OCI-LY7 (cell line): Measurements from ENCODE around the gene DNAH6. TPM values are rescaled to one million over a fixed set of nuclear protein-coding genes. Genes with fewer than 3 reads are reported as not detected.

Experiments used
- BruUV-seq: library from RNA; stranded (reverse); fragments of 400-500 nt; replicated peaks from 2 replicates; lab custom pipeline; 2021; lab: Mats Ljungman, UMichigan
- CTCF ChIA-PET: fragments of 300-600 bp; sonication (Branson Sonifier 250); formaldehyde crosslinking; loops from one replicate; lab custom pipeline; 2022; ENCODE audit warnings: antibody characterized with exemption; ENCODE audit not compliant: unreplicated experiment; lab: Charles Lee
- POLR2A ChIA-PET: fragments of 300-600 bp; sonication (Branson Sonifier 250); formaldehyde crosslinking; loops from one replicate; lab custom pipeline; 2022; ENCODE audit warnings: antibody characterized with exemption; lab: Charles Lee
- DNase-seq: peaks from one replicate; pipeline ENCODE4 v3.0.0-alpha.2; 2015; ENCODE audit warnings: low spot score
- H2AFZ ChIP-seq: fragments of 200-600 bp; sonication (generic), shearing (Covaris generic); 2 replicates; pipeline ENCODE4 v1.6.1; 2014; ENCODE audit warnings: mild to moderate bottlenecking, antibody characterized with exemption, low read length, moderate library complexity
- H3K27ac ChIP-seq: fragments of 200-600 bp; sonication (generic); 2 replicates; pipeline ENCODE4 v1.5.1; 2014; ENCODE audit warnings: mixed run types, low read depth, mild to moderate bottlenecking, moderate library complexity, low read length, inconsistent platforms; ENCODE audit not compliant: poor library complexity, severe bottlenecking
- H3K36me3 ChIP-seq: fragments of 200-600 bp; sonication (generic); 2 replicates; pipeline ENCODE4 v1.6.1; 2014; ENCODE audit warnings: mild to moderate bottlenecking, antibody characterized with exemption, low read length, moderate library complexity, mixed read lengths; ENCODE audit not compliant: insufficient read depth
- H3K4me1 ChIP-seq: fragments of 200-600 bp; sonication (generic); 2 replicates; pipeline ENCODE4 v1.5.1; 2014; ENCODE audit warnings: mild to moderate bottlenecking, low read length; ENCODE audit not compliant: insufficient read depth, poor library complexity, severe bottlenecking
- H3K4me2 ChIP-seq: fragments of 200-600 bp; sonication (generic); 2 replicates; pipeline ENCODE4 v1.6.1; 2014; ENCODE audit warnings: mild to moderate bottlenecking, low read length
- H3K4me3 ChIP-seq: fragments of 200-600 bp; sonication (generic); 2 replicates; pipeline ENCODE4 v1.5.1; 2014; ENCODE audit warnings: mild to moderate bottlenecking, low read depth, low read length; ENCODE audit not compliant: poor library complexity, severe bottlenecking
- H3K79me2 ChIP-seq: fragments of 200-600 bp; sonication (generic); 2 replicates; pipeline ENCODE4 v1.6.1; 2016; ENCODE audit warnings: low read depth, mild to moderate bottlenecking, low read length, moderate library complexity, mixed read lengths; ENCODE audit not compliant: insufficient read depth
- H3K9me2 ChIP-seq: fragments of 200-600 bp; sonication (generic); 2 replicates; pipeline ENCODE4 v1.6.1; 2016; ENCODE audit warnings: mild to moderate bottlenecking, low read length, mixed read lengths; ENCODE audit not compliant: insufficient read depth
- H3K9me3 ChIP-seq: fragments of 200-600 bp; sonication (generic); 2 replicates; pipeline ENCODE4 v1.6.1; 2014; ENCODE audit warnings: mild to moderate bottlenecking, mixed run types, low read length, mixed read lengths
- H4K20me1 ChIP-seq: fragments of 200-600 bp; sonication (generic); 2 replicates; pipeline ENCODE4 v1.6.1; 2014; ENCODE audit warnings: mild to moderate bottlenecking, antibody characterized with exemption, low read length, moderate library complexity, mixed read lengths; ENCODE audit not compliant: insufficient read depth
- EZH2phosphoT487 ChIP-seq: fragments of 200-600 bp; sonication (generic); IDR thresholded peaks from 2 replicates; pipeline ENCODE4 v1.6.1; 2018; ENCODE audit warnings: low read depth, borderline replicate concordance, mild to moderate bottlenecking, mixed run types, antibody characterized with exemption, low read length, moderate library complexity, mixed read lengths
- intact Hi-C: fragments of 100-400 bp; cut with micrococcal nuclease; formaldehyde crosslinking; loops from one replicate; pipeline ENCODE4 v1.10.0; 2022; ENCODE audit not compliant: unreplicated experiment
- total RNA-seq, 2 experiments: library from RNA; depleted of rRNA in 1 of 2; stranded (reverse); fragments of >200 nt in 1 of 2; shearing (Covaris generic) in 1 of 2; gene quantifications; 2 replicates each; pipeline ENCODE4 v1.2.3, GENCODE V29; 2014 to 2022
- TF ChIP-seq, protein P1 (sequence below): fragments of 200-600 bp; sonication (generic); conservative IDR thresholded peaks from 2 replicates; pipeline ENCODE4 v1.5.1; 2014; ENCODE audit warnings: mild to moderate bottlenecking, antibody characterized with exemption, low read length, moderate library complexity, mixed read lengths

Gene DNAH6
- total RNA-seq, 2 experiments from 2014 or later, result 0.63 to 1.6 TPM

DNA sequence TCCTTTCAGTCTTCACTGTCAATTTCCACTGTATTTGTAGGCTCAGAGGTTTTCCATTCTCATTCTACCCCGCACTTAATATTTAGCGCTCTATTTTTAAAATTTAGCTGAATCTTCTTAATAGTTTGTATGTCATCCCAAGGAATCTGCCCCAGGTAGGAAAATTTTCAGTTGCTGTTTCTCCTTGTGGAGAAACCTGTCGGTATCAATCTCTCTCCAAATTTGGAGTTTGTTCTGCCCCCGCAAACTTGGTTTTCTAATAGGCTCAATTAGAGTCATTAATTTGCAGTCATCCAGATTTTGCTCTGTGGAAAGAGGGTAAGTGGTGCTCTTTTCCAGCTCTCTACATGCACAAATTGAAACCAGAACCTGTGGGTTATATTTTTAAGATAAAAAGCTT lies 87.6 kb downstream of the DNAH6 start:
- Histone ChIP-seq H3K9me2 (no peaks in the 10 kb centered on the region), H3K79me2 (no peaks in the 10 kb centered on the region), H3K4me3 (no peak overlapping the region), H3K9me3 (no peaks in the 10 kb centered on the region), H3K27ac (no peak overlapping the region), H3K36me3 (no peaks in the 10 kb centered on the region), H3K4me2 (no peak overlapping the region), H2AFZ (no peak overlapping the region), H4K20me1 (no peaks in the 10 kb centered on the region), H3K4me1 (no peaks in the 10 kb centered on the region)
- intact Hi-C loops, result no loop called here
- no peak for TF ChIP-seq EZH2phosphoT487
- TF ChIP-seq, protein P1, sequence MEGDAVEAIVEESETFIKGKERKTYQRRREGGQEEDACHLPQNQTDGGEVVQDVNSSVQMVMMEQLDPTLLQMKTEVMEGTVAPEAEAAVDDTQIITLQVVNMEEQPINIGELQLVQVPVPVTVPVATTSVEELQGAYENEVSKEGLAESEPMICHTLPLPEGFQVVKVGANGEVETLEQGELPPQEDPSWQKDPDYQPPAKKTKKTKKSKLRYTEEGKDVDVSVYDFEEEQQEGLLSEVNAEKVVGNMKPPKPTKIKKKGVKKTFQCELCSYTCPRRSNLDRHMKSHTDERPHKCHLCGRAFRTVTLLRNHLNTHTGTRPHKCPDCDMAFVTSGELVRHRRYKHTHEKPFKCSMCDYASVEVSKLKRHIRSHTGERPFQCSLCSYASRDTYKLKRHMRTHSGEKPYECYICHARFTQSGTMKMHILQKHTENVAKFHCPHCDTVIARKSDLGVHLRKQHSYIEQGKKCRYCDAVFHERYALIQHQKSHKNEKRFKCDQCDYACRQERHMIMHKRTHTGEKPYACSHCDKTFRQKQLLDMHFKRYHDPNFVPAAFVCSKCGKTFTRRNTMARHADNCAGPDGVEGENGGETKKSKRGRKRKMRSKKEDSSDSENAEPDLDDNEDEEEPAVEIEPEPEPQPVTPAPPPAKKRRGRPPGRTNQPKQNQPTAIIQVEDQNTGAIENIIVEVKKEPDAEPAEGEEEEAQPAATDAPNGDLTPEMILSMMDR, result no peak
- BruUV-seq, result no TSS peak
- ChIA-PET POLR2A (no interaction called here), CTCF (no interaction called here)
- DNase-seq, result no peak

DNA sequence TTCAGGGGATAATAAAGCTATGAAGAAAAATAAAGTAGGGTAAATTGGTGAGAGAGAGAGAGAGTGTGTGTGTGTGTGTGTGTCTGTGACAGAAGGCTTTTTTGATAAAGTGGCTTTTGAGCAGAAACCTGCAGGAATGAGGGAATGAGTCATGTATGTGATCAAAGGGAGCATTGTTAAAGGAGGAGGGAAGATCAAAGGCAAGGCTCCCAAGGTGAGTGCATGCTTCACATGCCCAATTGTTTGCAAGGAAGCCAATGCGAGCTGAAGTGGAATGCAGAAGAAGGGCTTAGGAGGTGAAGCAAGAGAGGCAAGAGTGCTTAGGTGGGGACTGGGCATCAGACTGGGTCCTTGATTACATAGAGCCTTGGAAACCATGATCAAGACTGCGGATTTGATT lies 96.8 kb downstream of the DNAH6 start:
- BruUV-seq, result no TSS peak
- no peak overlapping the region for H2AFZ ChIP-seq

DNA sequence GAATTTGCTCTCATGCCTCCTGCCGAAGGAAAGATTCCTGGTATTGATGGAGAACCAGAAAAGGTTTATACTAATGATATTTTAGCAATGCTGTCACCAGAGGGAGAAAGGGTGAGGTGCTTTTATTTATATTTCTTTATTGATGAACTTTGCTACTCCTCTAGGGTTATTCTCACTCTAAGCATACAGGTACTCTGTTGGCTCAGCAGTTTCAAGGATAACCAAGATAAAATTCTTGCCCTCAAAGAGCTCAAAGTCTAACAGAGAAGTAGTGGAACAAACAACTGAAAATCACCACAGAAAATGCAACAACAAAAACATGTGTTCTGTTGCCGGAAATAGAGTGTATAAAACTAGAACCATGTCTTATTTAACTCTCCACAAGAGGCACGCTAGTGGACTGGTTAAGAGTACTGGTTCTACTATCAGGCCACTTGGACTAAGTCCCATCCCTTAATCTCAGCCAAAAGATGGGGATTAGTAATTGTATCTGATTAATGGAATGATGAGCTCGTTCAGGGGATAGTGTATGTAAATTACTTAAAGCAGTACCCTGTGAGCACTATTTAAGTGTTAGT lies 103.6 kb downstream of the DNAH6 start:
- BruUV-seq, result no TSS peak
- no peak for DNase-seq
- intact Hi-C loops, result no loop called here
- ChIA-PET POLR2A (interaction anchor here (0.7 kb wide), 1 partner anchor 69 kb away, joined by 3 read pairs; no protein-coding TSS in a partner anchor), CTCF (no interaction called here)
- H2AFZ ChIP-seq, result no peak overlapping the region
- H3K4me1 ChIP-seq, result no peaks in the 10 kb centered on the region
- no peak overlapping the region for H3K4me2 ChIP-seq
- H3K9me2 ChIP-seq, result no peaks in the 10 kb centered on the region
- TF ChIP-seq EZH2phosphoT487, result no peak
- TF ChIP-seq, protein P1, result no peak
- no peaks in the 10 kb centered on the region for H3K9me3 ChIP-seq
- H3K36me3 ChIP-seq, result no peaks in the 10 kb centered on the region
- no peaks in the 10 kb centered on the region for H4K20me1 ChIP-seq
- no peak overlapping the region for H3K27ac ChIP-seq
- no peaks in the 10 kb centered on the region for H3K79me2 ChIP-seq
- H3K4me3 ChIP-seq, result no peak overlapping the region

More for the DNA sequence above, 96.8 kb downstream of the DNAH6 start:
- Histone ChIP-seq H3K9me3 (no peaks in the 10 kb centered on the region), H3K9me2 (no peaks in the 10 kb centered on the region), H3K79me2 (no peaks in the 10 kb centered on the region), H3K27ac (no peak overlapping the region), H3K36me3 (no peaks in the 10 kb centered on the region), H4K20me1 (no peaks in the 10 kb centered on the region), H3K4me3 (no peak overlapping the region), H3K4me1 (no peaks in the 10 kb centered on the region), H3K4me2 (no peak overlapping the region)
- ChIA-PET CTCF (no interaction called here), POLR2A (interaction anchor here (1.0 kb wide), 1 partner anchor 42 kb away, joined by 3 read pairs; no protein-coding TSS in a partner anchor)
- intact Hi-C loops, result no loop called here
- DNase-seq, result no peak
- TF ChIP-seq, protein P1, result no peak
- no peak for TF ChIP-seq EZH2phosphoT487
